Astrocyte of the cerebellum (primary cell): ENCODE data around the gene DTD2.
"Not testable (repeated sequence)": the region's sequence is repeated elsewhere in the genome, so short reads cannot be mapped to it uniquely, and the experiment has no call there.

Experiments used
- DNase-seq: peaks from one replicate; pipeline ENCODE4 v3.0.0-alpha.2; 2011; ENCODE audit warnings: low read depth
- H3K4me3 ChIP-seq: 2 replicates; pipeline ENCODE4 v1.5.1; 2011; ENCODE audit warnings: mild to moderate bottlenecking, low read depth, low read length, moderate library complexity
- CTCF ChIP-seq: IDR thresholded peaks from 2 replicates; pipeline ENCODE4 v1.5.1; 2012; ENCODE audit warnings: low read length, low read depth, moderate library complexity, mild to moderate bottlenecking; ENCODE audit errors: missing control alignments
- in situ Hi-C: cut with HindIII; loops from 2 replicates; pipeline ENCODE4 v1.10.0; 2017; ENCODE audit warnings: low sequenced_read_pairs

The DTD2 gene

GRCh38 chr14:31466554-31466953 is 9.2 kb upstream of the DTD2 start:
- no peak for DNase-seq
- in situ Hi-C loops = no loop called here
- H3K4me3 ChIP-seq = no peak overlapping the region
- no peak for TF ChIP-seq CTCF

GRCh38 chr14:31465111-31465510 is 7.8 kb upstream of the DTD2 start:
- no peak overlapping the region for H3K4me3 ChIP-seq
- TF ChIP-seq CTCF = no peak
- in situ Hi-C loops = no loop called here
- DNase-seq = no peak

- in situ Hi-C loops, DNase-seq, H3K4me3 ChIP-seq: not testable (repeated sequence)
Observed at GRCh38 chr14:31462450-31462849, 5.1 kb upstream of the DTD2 start.

- TF ChIP-seq CTCF = no peak
- no peak for DNase-seq
Observed at GRCh38 chr14:31461545-31461944, 4.2 kb upstream of the DTD2 start.

DNA sequence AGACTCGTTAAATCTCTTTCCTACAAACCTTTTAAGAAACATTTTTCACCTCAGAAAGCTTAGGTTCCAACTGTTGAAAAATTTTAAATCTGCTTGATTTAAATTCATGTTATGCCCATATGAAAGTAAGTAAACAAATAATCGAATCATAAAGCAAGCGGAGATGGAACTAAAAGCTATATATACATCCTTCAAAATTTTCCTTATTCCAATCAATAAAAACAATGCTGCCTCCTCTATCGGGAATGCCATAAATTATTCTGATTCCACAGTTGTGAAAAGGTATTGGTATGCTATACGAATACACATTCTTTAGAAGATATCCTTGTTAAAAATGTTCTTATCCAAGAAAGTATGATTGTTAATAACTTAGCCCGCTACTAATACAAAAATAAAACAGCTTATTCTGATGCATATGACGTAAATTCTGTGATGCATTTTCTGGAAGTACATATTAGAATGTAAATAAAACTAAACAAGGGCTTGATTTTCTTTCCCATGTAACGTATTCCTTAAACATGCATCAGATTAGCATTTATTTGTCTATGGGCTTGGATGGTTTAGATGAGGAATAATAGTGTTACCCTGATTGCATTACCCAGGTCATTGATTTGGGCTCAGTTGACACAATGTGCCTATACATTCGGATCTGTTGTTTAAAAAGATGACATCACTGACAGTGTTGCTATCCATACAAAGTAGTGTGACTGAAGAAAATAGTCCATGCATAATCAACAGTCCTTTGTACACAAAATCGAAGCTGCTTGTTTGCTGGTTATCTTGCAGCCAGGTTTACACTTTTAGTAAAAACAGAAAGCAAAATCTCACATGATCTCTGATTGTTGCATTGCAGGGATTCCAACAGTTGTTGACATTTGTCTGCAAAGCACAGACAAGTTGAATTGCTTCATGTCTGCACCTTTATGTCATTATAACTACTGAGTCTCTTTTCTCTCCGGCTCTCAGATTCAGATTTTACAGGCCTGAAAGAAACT is 656 bp upstream of the DTD2 start:
- H3K4me3 ChIP-seq = peak overlapping the region; percentile 71
- in situ Hi-C loops = no loop called here
- TF ChIP-seq CTCF = no peak
- no peak for DNase-seq

More at GRCh38 chr14:31461545-31461944, 4.2 kb upstream of the DTD2 start:
- in situ Hi-C loops = no loop called here
- H3K4me3 ChIP-seq = no peak overlapping the region

- in situ Hi-C loops = no loop called here
- DNase-seq = peak; percentile 33
- peak; percentile 35 for TF ChIP-seq CTCF
- no peak overlapping the region for H3K4me3 ChIP-seq
Observed at GRCh38 chr14:31449971-31450610, 7.2 kb downstream of the DTD2 start.

- DNase-seq = no peak
- no peak overlapping the region for H3K4me3 ChIP-seq
- in situ Hi-C loops = no loop called here
- no peak for TF ChIP-seq CTCF
Observed at GRCh38 chr14:31449136-31449535, 8.2 kb downstream of the DTD2 start.
